Endothelial cell of umbilical vein (primary cell): ENCODE results near the gene AKAP6. TPM values are rescaled to one million over a fixed set of nuclear protein-coding genes. Genes with fewer than 3 reads are reported as not detected.

Experiments
- BruUV-seq: library from RNA; stranded (reverse); fragments of 400-500 nt; replicated peaks from 2 replicates; lab custom pipeline; 2021; lab: Mats Ljungman, UMichigan
- CTCF ChIA-PET: fragments of 300-600, 350-600 bp; sonication (Branson Sonifier 250); formaldehyde crosslinking; loops from one replicate; lab custom pipeline; 2021; ENCODE audit warnings: antibody characterized with exemption, inconsistent platforms; lab: Charles Lee
- POLR2A ChIA-PET: fragments of 300-600, 350-600 bp; sonication (Branson Sonifier 250); formaldehyde crosslinking; loops from one replicate; lab custom pipeline; 2021; ENCODE audit warnings: antibody characterized with exemption, inconsistent platforms; lab: Charles Lee
- DNase-seq: peaks from one replicate; pipeline ENCODE4 v3.0.0-alpha.2; 2011; ENCODE audit warnings: low read depth, low spot score
- FAIRE-seq: peaks from 2 replicates; lab custom pipeline; 2011; peaks lifted over from hg19 to GRCh38; lab: Jason Lieb, UNC
- H2AFZ ChIP-seq: 2 replicates; pipeline ENCODE4 v1.6.0; 2012; ENCODE audit warnings: low read depth, low read length, control low read depth, inconsistent platforms
- H3K27ac ChIP-seq: 2 replicates; pipeline ENCODE4 v1.5.1; 2011; ENCODE audit warnings: low read depth, mild to moderate bottlenecking, control low read depth, low read length, moderate library complexity; ENCODE audit not compliant: insufficient read depth
- H3K27me3 ChIP-seq, 2 experiments: 2 replicates each; pipeline versions ENCODE4 v1.6.0 to v1.6.1; 2011; ENCODE audit warnings: low read length in 2 of 2, mixed read lengths in 1 of 2; ENCODE audit not compliant: control insufficient read depth in 2 of 2, insufficient read depth in 2 of 2
- H3K36me3 ChIP-seq, 2 experiments: 2 replicates in 1 of 2; 3 replicates in 1 of 2; pipeline ENCODE4 v1.5.1; 2011; ENCODE audit warnings: low read length in 2 of 2, mild to moderate bottlenecking in 1 of 2, moderate library complexity in 1 of 2; ENCODE audit not compliant: control insufficient read depth in 2 of 2, insufficient read depth in 2 of 2; ENCODE audit errors: extremely low read depth in 1 of 2
- H3K4me1 ChIP-seq: 3 replicates; pipeline ENCODE4 v1.5.1; 2011; ENCODE audit warnings: mild to moderate bottlenecking, low read length; ENCODE audit not compliant: control insufficient read depth, insufficient read depth; ENCODE audit errors: extremely low read depth
- H3K4me2 ChIP-seq: 2 replicates; pipeline ENCODE4 v1.6.1; 2011; ENCODE audit warnings: low read length, control low read depth, mixed read lengths; ENCODE audit not compliant: insufficient read depth
- H3K4me3 ChIP-seq, 3 experiments: fragments of 200-600 bp in 1 of 3; sonication (generic), shearing (Covaris generic) in 1 of 3; replicated peaks in 1 of 3; 2 replicates each; pipeline ENCODE4 v1.5.1; 2011 to 2016; ENCODE audit warnings: control low read depth in 3 of 3, low read length in 3 of 3, mild to moderate bottlenecking in 2 of 3, inconsistent platforms in 1 of 3, low read depth in 1 of 3, moderate library complexity in 1 of 3; ENCODE audit not compliant: insufficient read depth in 1 of 3
- H3K79me2 ChIP-seq: 2 replicates; pipeline ENCODE4 v1.6.0; 2012; ENCODE audit warnings: low read length, inconsistent platforms; ENCODE audit not compliant: control insufficient read depth, insufficient read depth
- H3K9ac ChIP-seq: replicated peaks from 2 replicates; pipeline ENCODE3; 2011; ENCODE audit warnings: low read length, control low read depth; ENCODE audit not compliant: insufficient read depth; ENCODE audit errors: extremely low read depth
- H3K9me1 ChIP-seq: replicated peaks from 3 replicates; pipeline ENCODE4 v1.6.0; 2011; ENCODE audit warnings: mild to moderate bottlenecking, low read length; ENCODE audit not compliant: control insufficient read depth, insufficient read depth; ENCODE audit errors: extremely low read depth
- H3K9me3 ChIP-seq: replicated peaks from 2 replicates; pipeline ENCODE4 v1.5.1; 2012; ENCODE audit warnings: low read length, inconsistent platforms; ENCODE audit not compliant: control insufficient read depth, insufficient read depth
- H4K20me1 ChIP-seq: replicated peaks from 2 replicates; pipeline ENCODE3; 2011; ENCODE audit warnings: mild to moderate bottlenecking, low read length; ENCODE audit not compliant: control insufficient read depth, insufficient read depth; ENCODE audit errors: extremely low read depth
- CTCF ChIP-seq, 2 donors: IDR thresholded peaks; 1 replicate in 1 of 2; 2 replicates in 1 of 2; pipeline ENCODE4 v1.5.1; 2011; ENCODE audit warnings: low read length in 2 of 2, mild to moderate bottlenecking in 2 of 2, moderate library complexity in 2 of 2, control low read depth in 1 of 2, inconsistent platforms in 1 of 2, low read depth in 1 of 2; ENCODE audit not compliant: insufficient read depth in 1 of 2; ENCODE audit errors: extremely low read depth in 1 of 2
- EZH2 ChIP-seq: IDR thresholded peaks from 2 replicates; pipeline ENCODE4 v1.6.1; 2012; ENCODE audit warnings: borderline replicate concordance, low read depth, mild to moderate bottlenecking, moderate library complexity, low read length, inconsistent platforms; ENCODE audit not compliant: severe bottlenecking
- FOS ChIP-seq: IDR thresholded peaks from 2 replicates; pipeline ENCODE4 v1.6.1; 2011; ENCODE audit warnings: mild to moderate bottlenecking, low read length, moderate library complexity, borderline replicate concordance; ENCODE audit not compliant: insufficient read depth
- GATA2 ChIP-seq: IDR thresholded peaks from 2 replicates; pipeline ENCODE4 v1.7.0; 2011; ENCODE audit warnings: low read depth, mild to moderate bottlenecking, moderate library complexity, mixed read lengths, low read length; ENCODE audit not compliant: insufficient read length, insufficient read depth
- JUN ChIP-seq: IDR thresholded peaks from 2 replicates; pipeline ENCODE4 v1.6.1; 2011; ENCODE audit warnings: borderline replicate concordance, low read depth; ENCODE audit not compliant: insufficient read length, insufficient read depth
- MAX ChIP-seq: IDR thresholded peaks from 2 replicates; pipeline ENCODE4 v1.6.1; 2011; ENCODE audit not compliant: insufficient read depth, insufficient read length
- MYC ChIP-seq: IDR thresholded peaks from one replicate; pipeline ENCODE4 v1.6.1; 2011; ENCODE audit warnings: mild to moderate bottlenecking, low read depth, low read length
- POLR2A ChIP-seq: IDR thresholded peaks from 2 replicates; pipeline ENCODE4 v1.6.1; 2012; ENCODE audit warnings: low read depth, mild to moderate bottlenecking, control low read depth, low read length
- POLR2AphosphoS5 ChIP-seq: IDR thresholded peaks from 2 replicates; pipeline ENCODE4 v1.6.1; 2012; ENCODE audit warnings: low read depth, mild to moderate bottlenecking, control low read depth, low read length, moderate library complexity; ENCODE audit not compliant: insufficient read depth
- dilution Hi-C: fragments of 300-500 bp; cut with MboI; formaldehyde crosslinking; loops from one replicate; pipeline ENCODE4 v1.15.0; 2019; ENCODE audit warnings: low sequenced_read_pairs; ENCODE audit not compliant: extremely low pct_ligation_motif_present
- intact Hi-C: fragments of 100-400 bp; cut with micrococcal nuclease; formaldehyde crosslinking; loops from one replicate; pipeline ENCODE4 v1.10.0; 2022
- polyA plus RNA-seq, 4 experiments: library from polyadenylated mRNA; depleted of rRNA in 3 of 4; stranded (reverse) in 3 of 4; unstranded in 1 of 4; fragments of >200 nt; gene quantifications; 2 replicates each; pipeline versions ENCODE4 v1.2.1 to v1.2.3, GENCODE V29; 2011 to 2012; ENCODE audit warnings: missing spikeins in 1 of 4
- total RNA-seq: library from RNA; stranded (reverse); gene quantifications from 2 replicates; pipeline ENCODE4 v1.2.3, GENCODE V29; 2021

The AKAP6 gene
- total and polyA plus RNA-seq, 2 donors (not counting 3 experiments of a cell fraction or from before 2014, with no cell fraction given) = 0.03 to 0.49 TPM

- Histone ChIP-seq H3K9ac (no peak overlapping the region), H3K9me3 (no peaks in the 10 kb centered on the region), H3K79me2 (no peaks in the 10 kb centered on the region), H2AFZ (no peak overlapping the region), H3K9me1 (no peaks in the 10 kb centered on the region), H3K27ac (no peak overlapping the region), H3K36me3 (no peaks in the 10 kb centered on the region), H3K4me2 (no peak overlapping the region), H3K4me1 (no peaks in the 10 kb centered on the region), H4K20me1 (no peaks in the 10 kb centered on the region), H3K4me3 (no peak overlapping the region), H3K27me3 (peaks cover 2 to 7% of the 10 kb centered on the region in 2 experiments)
- DNase-seq (no peak), FAIRE-seq (no peak)
- CTCF ChIA-PET = no interaction called here
- POLR2A ChIA-PET = no interaction called here
- intact Hi-C loops (no loop called here), dilution Hi-C loops (no loop called here)
- no TSS peak for BruUV-seq
- TF ChIP-seq GATA2 = no peak
- no peak for TF ChIP-seq MAX
- TF ChIP-seq FOS = no peak
- no peak for TF ChIP-seq JUN
- no peak for TF ChIP-seq EZH2
- TF ChIP-seq MYC = no peak
- no peak for TF ChIP-seq POLR2A
- no peak for TF ChIP-seq POLR2AphosphoS5
- no peak for TF ChIP-seq CTCF (IDR thresholded peaks at IDR 0.05; ENCODE audit: extremely low read depth in 1 of 2, insufficient read depth in 1 of 2, low read depth in 1 of 2, low read length in 2 of 2)
Measured at GRCh38 chr14:32318087-32318795, 10.9 kb upstream of the AKAP6 start.
